Stomach (tissue), 4 donors: ENCODE data around the gene NPAS3.

Source experiments
- CTCF ChIP-seq, 7 experiments: fragments of 450-650 bp in 4 of 7; fragments of 200-600 bp in 3 of 7; sonication (generic) in 3 of 7; IDR thresholded peaks; one replicate each; pipeline ENCODE4 v1.5.1; 2016 to 2019; ENCODE audit warnings: antibody characterized with exemption in 7 of 7, control low read depth in 2 of 7, mild to moderate bottlenecking in 1 of 7
- POLR2A ChIP-seq, 4 donors: fragments of 450-650 bp; IDR thresholded peaks; one replicate each; pipeline ENCODE4 v1.6.1; 2016; ENCODE audit warnings: antibody characterized with exemption in 4 of 4, control low read depth in 2 of 4, mild to moderate bottlenecking in 1 of 4, moderate library complexity in 1 of 4

GRCh38 chr14:33250963-33251362, 312.3 kb downstream of the NPAS3 start:
- TF ChIP-seq CTCF (IDR thresholded peaks at IDR 0.05) (no peak), POLR2A (IDR thresholded peaks at IDR 0.05) (no peak)
